K562 (cell line): ENCODE results near the gene SLCO2B1. TPM values are rescaled to one million over a fixed set of nuclear protein-coding genes. Genes with fewer than 3 reads are reported as not detected.

Experiments used
- CREBBP ChIP-seq: IDR thresholded peaks from one replicate; pipeline ENCODE4 v1.6.1; 2012; ENCODE audit warnings: low read depth, mild to moderate bottlenecking, control low read depth, inconsistent platforms, low read length
- HBP1 ChIP-seq: fragments of 450-650 bp; formaldehyde crosslinking; IDR thresholded peaks from 2 replicates; pipeline ENCODE4 v1.4.0; 2022; ENCODE audit warnings: missing genetic modification characterization
- HDGF ChIP-seq: fragments of 450-650 bp; IDR thresholded peaks from 2 replicates; pipeline ENCODE4 v1.6.1; 2016
- PHF21A ChIP-seq: fragments of 450-650 bp; IDR thresholded peaks from 2 replicates; pipeline ENCODE4 v1.6.1; 2017; ENCODE audit warnings: low read depth, borderline replicate concordance
- RBM25 ChIP-seq: fragments of 200-400 bp; formaldehyde crosslinking; IDR thresholded peaks from 2 replicates; pipeline ENCODE4 v1.6.1; 2018; ENCODE audit warnings: low read length, low read depth, moderate library complexity; ENCODE audit not compliant: severe bottlenecking
- SMAD3 ChIP-seq: fragments of 450-650 bp; formaldehyde crosslinking; conservative IDR thresholded peaks from 2 replicates; pipeline ENCODE4 v1.4.0; 2020; ENCODE audit warnings: mild to moderate bottlenecking
- SMC3 ChIP-seq: conservative IDR thresholded peaks from 2 replicates; pipeline ENCODE4 v1.6.1; 2011; ENCODE audit warnings: low read depth, low read length, improper control_type of control experiment; ENCODE audit not compliant: insufficient read depth
- STAT5A ChIP-seq: IDR thresholded peaks from 2 replicates; pipeline ENCODE4 v1.6.1; 2012; ENCODE audit warnings: low read length, inconsistent platforms, borderline replicate concordance
- TGIF2 ChIP-seq: sonication (generic); formaldehyde crosslinking; IDR thresholded peaks from 2 replicates; pipeline ENCODE4 v1.8.1; 2022; ENCODE audit warnings: mild to moderate bottlenecking, missing genetic modification reagents, moderate library complexity
- ZBED1 ChIP-seq: IDR thresholded peaks from 2 replicates; pipeline ENCODE4 v1.6.1; 2014
- ZC3H4 ChIP-seq: sonication (generic); formaldehyde crosslinking; IDR thresholded peaks from 2 replicates; pipeline ENCODE4 v1.9.0; 2021; ENCODE audit warnings: missing genetic modification reagents, borderline replicate concordance
- ZNF175 ChIP-seq: fragments of 200-800 bp; sonication (Bioruptor generic); IDR thresholded peaks from 2 replicates; pipeline ENCODE4 v1.6.1; 2016; ENCODE audit warnings: low read depth, mild to moderate bottlenecking, missing genetic modification characterization, missing compliant biosample characterization
- ZNF217 ChIP-seq: sonication (generic); formaldehyde crosslinking; IDR thresholded peaks from 2 replicates; pipeline ENCODE4 v1.8.0; 2022; ENCODE audit warnings: mild to moderate bottlenecking, missing genetic modification reagents
- polyA plus RNA-seq, 8 experiments: library from polyadenylated mRNA; depleted of rRNA in 4 of 8; stranded (reverse) in 5 of 8; unstranded in 3 of 8; fragments of >200 nt; fragmentation: Nextera tagmentation in 2 of 8; fragmentation: Illumina TruSeq in 1 of 8; extraction: Ambion mirVana in 2 of 8; extraction: Trizol in 1 of 8; gene quantifications; 2 replicates each; pipeline versions ENCODE4 v1.2.1 to v1.2.3, GENCODE V29; 2011 to 2014; ENCODE audit warnings: inconsistent platforms in 1 of 8, missing spikeins in 1 of 8
- total RNA-seq, 7 experiments: library from RNA; depleted of rRNA in 6 of 7; stranded (reverse); fragments of >200 nt in 6 of 7; fragmentation: Illumina TruSeq in 2 of 7; extraction: Trizol in 2 of 7; gene quantifications; 2 replicates each; pipeline versions ENCODE4 v1.2.1 to v1.2.3, GENCODE V29; 2011 to 2021; ENCODE audit warnings: low replicate concordance in 1 of 7
- TF ChIP-seq, protein P1 (sequence below): IDR thresholded peaks from 3 replicates; pipeline ENCODE4 v1.6.1; 2011; ENCODE audit warnings: borderline replicate concordance, mild to moderate bottlenecking, moderate library complexity; ENCODE audit not compliant: insufficient read length; ENCODE audit errors: extremely low read depth
- TF ChIP-seq, protein P2 (sequence below): fragments of 450-650 bp; formaldehyde crosslinking; IDR thresholded peaks from 2 replicates; pipeline ENCODE4 v1.4.0; 2020; ENCODE audit warnings: mild to moderate bottlenecking, mixed read lengths
- TF ChIP-seq, protein P3 (sequence below): fragments of 450-650 bp; IDR thresholded peaks from 2 replicates; pipeline ENCODE4 v1.6.1; 2018; ENCODE audit warnings: mild to moderate bottlenecking, low read depth; ENCODE audit not compliant: partially characterized antibody
- TF ChIP-seq, protein P4 (sequence below): fragments of 450-650 bp; IDR thresholded peaks from 2 replicates; pipeline ENCODE4 v1.6.1; 2017; ENCODE audit warnings: antibody characterized with exemption, mild to moderate bottlenecking

SLCO2B1 gene
- total and polyA plus RNA-seq, 9 of the 15 experiments (the other 6 are each of a cell fraction or from before 2014, with no cell fraction given) = 0.70 to 14.7 (median 7.6) TPM

DNA sequence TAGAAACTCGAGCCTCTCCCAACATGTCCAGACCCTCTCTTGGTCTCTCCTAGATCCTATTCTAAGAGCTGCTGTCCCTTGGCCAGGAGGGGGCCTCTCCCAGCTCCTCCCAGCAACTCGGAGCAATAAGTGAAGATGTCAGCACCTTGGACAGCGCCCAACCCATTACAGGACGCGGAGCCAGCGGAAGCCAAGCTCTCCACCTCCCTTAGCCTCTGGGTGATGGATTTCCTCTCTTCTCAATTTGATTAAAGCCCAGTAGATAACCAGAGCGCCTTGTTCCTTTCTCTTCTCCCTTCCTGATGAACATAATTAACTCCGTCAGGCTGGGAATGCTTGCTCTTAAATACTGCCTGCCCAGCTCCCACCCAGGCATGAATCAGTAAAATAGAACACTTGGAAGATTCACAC is 63.5 kb downstream of the SLCO2B1 start (continued):
- TF ChIP-seq, protein P1, sequence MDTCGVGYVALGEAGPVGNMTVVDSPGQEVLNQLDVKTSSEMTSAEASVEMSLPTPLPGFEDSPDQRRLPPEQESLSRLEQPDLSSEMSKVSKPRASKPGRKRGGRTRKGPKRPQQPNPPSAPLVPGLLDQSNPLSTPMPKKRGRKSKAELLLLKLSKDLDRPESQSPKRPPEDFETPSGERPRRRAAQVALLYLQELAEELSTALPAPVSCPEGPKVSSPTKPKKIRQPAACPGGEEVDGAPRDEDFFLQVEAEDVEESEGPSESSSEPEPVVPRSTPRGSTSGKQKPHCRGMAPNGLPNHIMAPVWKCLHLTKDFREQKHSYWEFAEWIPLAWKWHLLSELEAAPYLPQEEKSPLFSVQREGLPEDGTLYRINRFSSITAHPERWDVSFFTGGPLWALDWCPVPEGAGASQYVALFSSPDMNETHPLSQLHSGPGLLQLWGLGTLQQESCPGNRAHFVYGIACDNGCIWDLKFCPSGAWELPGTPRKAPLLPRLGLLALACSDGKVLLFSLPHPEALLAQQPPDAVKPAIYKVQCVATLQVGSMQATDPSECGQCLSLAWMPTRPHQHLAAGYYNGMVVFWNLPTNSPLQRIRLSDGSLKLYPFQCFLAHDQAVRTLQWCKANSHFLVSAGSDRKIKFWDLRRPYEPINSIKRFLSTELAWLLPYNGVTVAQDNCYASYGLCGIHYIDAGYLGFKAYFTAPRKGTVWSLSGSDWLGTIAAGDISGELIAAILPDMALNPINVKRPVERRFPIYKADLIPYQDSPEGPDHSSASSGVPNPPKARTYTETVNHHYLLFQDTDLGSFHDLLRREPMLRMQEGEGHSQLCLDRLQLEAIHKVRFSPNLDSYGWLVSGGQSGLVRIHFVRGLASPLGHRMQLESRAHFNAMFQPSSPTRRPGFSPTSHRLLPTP = no peak
- TF ChIP-seq SMAD3 (CRISPR knock-in tag) = no peak
- 0 out of 2 replicates have a peak, but pooled peaks have one; percentile 48 for TF ChIP-seq SMC3
- no peak for TF ChIP-seq STAT5A
- no peak for TF ChIP-seq CREBBP
- no peak for TF ChIP-seq ZC3H4
- TF ChIP-seq, protein P2, sequence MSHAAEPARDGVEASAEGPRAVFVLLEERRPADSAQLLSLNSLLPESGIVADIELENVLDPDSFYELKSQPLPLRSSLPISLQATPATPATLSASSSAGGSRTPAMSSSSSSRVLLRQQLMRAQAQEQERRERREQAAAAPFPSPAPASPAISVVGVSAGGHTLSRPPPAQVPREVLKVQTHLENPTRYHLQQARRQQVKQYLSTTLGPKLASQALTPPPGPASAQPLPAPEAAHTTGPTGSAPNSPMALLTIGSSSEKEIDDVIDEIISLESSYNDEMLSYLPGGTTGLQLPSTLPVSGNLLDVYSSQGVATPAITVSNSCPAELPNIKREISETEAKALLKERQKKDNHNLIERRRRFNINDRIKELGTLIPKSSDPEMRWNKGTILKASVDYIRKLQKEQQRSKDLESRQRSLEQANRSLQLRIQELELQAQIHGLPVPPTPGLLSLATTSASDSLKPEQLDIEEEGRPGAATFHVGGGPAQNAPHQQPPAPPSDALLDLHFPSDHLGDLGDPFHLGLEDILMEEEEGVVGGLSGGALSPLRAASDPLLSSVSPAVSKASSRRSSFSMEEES (CRISPR knock-in tag) = no peak
- no peak for TF ChIP-seq ZNF217 (CRISPR knock-in tag)
- TF ChIP-seq HDGF = no peak
- TF ChIP-seq, protein P3, sequence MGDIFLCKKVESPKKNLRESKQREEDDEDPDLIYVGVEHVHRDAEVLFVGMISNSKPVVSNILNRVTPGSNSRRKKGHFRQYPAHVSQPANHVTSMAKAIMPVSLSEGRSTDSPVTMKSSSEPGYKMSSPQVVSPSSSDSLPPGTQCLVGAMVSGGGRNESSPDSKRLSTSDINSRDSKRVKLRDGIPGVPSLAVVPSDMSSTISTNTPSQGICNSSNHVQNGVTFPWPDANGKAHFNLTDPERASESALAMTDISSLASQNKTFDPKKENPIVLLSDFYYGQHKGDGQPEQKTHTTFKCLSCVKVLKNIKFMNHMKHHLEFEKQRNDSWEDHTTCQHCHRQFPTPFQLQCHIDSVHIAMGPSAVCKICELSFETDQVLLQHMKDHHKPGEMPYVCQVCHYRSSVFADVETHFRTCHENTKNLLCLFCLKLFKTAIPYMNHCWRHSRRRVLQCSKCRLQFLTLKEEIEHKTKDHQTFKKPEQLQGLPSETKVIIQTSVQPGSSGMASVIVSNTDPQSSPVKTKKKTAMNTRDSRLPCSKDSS = no peak
- TF ChIP-seq TGIF2 = no peak
- no peak for TF ChIP-seq RBM25
- TF ChIP-seq ZBED1 = no peak
- no peak for TF ChIP-seq HBP1 (CRISPR knock-in tag)
- TF ChIP-seq, protein P4, sequence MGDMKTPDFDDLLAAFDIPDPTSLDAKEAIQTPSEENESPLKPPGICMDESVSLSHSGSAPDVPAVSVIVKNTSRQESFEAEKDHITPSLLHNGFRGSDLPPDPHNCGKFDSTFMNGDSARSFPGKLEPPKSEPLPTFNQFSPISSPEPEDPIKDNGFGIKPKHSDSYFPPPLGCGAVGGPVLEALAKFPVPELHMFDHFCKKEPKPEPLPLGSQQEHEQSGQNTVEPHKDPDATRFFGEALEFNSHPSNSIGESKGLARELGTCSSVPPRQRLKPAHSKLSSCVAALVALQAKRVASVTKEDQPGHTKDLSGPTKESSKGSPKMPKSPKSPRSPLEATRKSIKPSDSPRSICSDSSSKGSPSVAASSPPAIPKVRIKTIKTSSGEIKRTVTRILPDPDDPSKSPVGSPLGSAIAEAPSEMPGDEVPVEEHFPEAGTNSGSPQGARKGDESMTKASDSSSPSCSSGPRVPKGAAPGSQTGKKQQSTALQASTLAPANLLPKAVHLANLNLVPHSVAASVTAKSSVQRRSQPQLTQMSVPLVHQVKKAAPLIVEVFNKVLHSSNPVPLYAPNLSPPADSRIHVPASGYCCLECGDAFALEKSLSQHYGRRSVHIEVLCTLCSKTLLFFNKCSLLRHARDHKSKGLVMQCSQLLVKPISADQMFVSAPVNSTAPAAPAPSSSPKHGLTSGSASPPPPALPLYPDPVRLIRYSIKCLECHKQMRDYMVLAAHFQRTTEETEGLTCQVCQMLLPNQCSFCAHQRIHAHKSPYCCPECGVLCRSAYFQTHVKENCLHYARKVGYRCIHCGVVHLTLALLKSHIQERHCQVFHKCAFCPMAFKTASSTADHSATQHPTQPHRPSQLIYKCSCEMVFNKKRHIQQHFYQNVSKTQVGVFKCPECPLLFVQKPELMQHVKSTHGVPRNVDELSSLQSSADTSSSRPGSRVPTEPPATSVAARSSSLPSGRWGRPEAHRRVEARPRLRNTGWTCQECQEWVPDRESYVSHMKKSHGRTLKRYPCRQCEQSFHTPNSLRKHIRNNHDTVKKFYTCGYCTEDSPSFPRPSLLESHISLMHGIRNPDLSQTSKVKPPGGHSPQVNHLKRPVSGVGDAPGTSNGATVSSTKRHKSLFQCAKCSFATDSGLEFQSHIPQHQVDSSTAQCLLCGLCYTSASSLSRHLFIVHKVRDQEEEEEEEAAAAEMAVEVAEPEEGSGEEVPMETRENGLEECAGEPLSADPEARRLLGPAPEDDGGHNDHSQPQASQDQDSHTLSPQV = no peak
- TF ChIP-seq PHF21A = no peak
- peak; percentile 84 for TF ChIP-seq ZNF175 (CRISPR knock-in tag)
